ENCODE measurements around the gene ACD. TPM values are rescaled to one million over a fixed set of nuclear protein-coding genes. Genes with fewer than 3 reads are reported as not detected.

The ACD gene
- total and polyA plus RNA-seq, 2 of the 8 experiments (the other 6 are each of a cell fraction or from before 2014, with no cell fraction given): 34.8 to 58.0 TPM

DNA sequence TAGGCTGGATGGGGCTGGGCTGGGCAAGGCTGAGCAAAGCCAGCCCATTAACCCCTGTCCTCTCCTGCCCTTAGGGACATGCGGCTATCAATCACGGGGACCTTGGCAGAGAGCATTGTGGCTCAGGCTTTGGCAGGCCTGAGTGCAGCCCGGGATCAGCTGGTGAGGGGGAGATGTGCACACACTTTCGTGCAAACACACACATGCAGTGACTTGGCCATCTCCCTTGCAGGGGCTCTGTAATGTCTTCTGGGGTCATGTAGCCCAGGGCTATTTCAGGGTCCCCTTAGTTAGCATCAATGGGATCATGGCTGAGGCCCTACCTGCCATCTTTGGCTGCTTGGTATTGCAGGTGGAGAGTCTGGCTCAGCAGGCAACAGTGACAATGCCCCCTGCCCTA is 8.2 kb downstream of the ACD start:
- peaks cover 3 to 36% (median 23%) of the 10 kb centered on the region in 4 experiments; a peak in 6 of 7 replicates for H3K27me3 ChIP-seq (replicated peaks in 1 of 4; ENCODE audit: control insufficient read depth in 3 of 4, extremely low read depth in 1 of 4, insufficient read depth in 3 of 4, low read length in 3 of 4)
- no peak overlapping the region for H3K23ac ChIP-seq (ENCODE audit: insufficient read length)
- H3K23me2 ChIP-seq (ENCODE audit: low read depth, low read length): peaks cover 5% of the 10 kb centered on the region; the same call in 1 of the 2 replicates
- FAIRE-seq (no peak), DNase-seq (ENCODE audit: low read depth in 1 of 2, low spot score in 2 of 2) (no peak)
- peaks cover 5 to 15% of the 10 kb centered on the region in 2 experiments for H4K20me1 ChIP-seq (replicated peaks in 1 of 2; ENCODE audit: control insufficient read depth in 1 of 2, insufficient read depth in 2 of 2, low read length in 2 of 2)
- no peak overlapping the region for H3K4ac ChIP-seq (replicated peaks; ENCODE audit: insufficient read length, low read depth, low read length)
- H3K4me2 ChIP-seq (ENCODE audit: insufficient read depth in 1 of 2, low read depth in 2 of 2, low read length in 2 of 2): no peak overlapping the region
- no peaks in the 10 kb centered on the region for H3K9me3 ChIP-seq (ENCODE audit: insufficient read depth in 2 of 2, low read depth in 1 of 2, low read length in 1 of 2)
- no peak overlapping the region for H3K56ac ChIP-seq (replicated peaks; ENCODE audit: insufficient read length, low read depth, low read length)
- ChIA-PET POLR2A (ENCODE audit: partially characterized antibody) (interaction anchor here (0.6 to 1.5 kb wide), 6 partner anchors 9 to 283 kb away, joined by 3 to 8 read pairs (median 3); partner anchors contain the start of genes ACD, CTCF and PARD6A), CTCF (ENCODE audit: partially characterized antibody) (interaction anchor here (0.5 to 18.0 kb wide), 12 partner anchors 10 to 144 kb away, joined by 3 to 202 read pairs (median 4); partner anchors contain the start of genes ACD, C16orf86, ENKD1 and PARD6A)
- H2AFZ ChIP-seq (ENCODE audit: low read length): no peak overlapping the region
- no peak overlapping the region for H3K4me3 ChIP-seq (ENCODE audit: extremely low read depth in 1 of 4, insufficient read depth in 2 of 4, low read depth in 3 of 4, low read length in 4 of 4)
- no peak overlapping the region for H2AK5ac ChIP-seq (ENCODE audit: low read depth, low read length)
- no peak overlapping the region for H3K27ac ChIP-seq (ENCODE audit: low read depth, low read length)
- no peaks in the 10 kb centered on the region for H3K79me1 ChIP-seq (ENCODE audit: low read depth, low read length)
- WGBS, 2 experiments (ENCODE audit: extremely low coverage in 1 of 2, insufficient coverage in 1 of 2, insufficient read length in 1 of 2, insufficient replicate concordance in 2 of 2, low coverage in 1 of 2, low lambda C conversion rate in 2 of 2, missing lambda C conversion rate in 1 of 2): 90% methylated on average over 4 of the region's 4 CpGs; no CpG with 5 or more reads in 1 of the 2 experiments
- no peak overlapping the region for H3K18ac ChIP-seq (ENCODE audit: extremely low read depth, low read length)
- H2BK120ac ChIP-seq (replicated peaks; ENCODE audit: low read depth, low read length): no peak overlapping the region
- no peaks in the 10 kb centered on the region for H3K79me2 ChIP-seq (ENCODE audit: control insufficient read depth in 1 of 2, insufficient read depth in 2 of 2, low read length in 2 of 2)
- no peak overlapping the region for H2BK20ac ChIP-seq (ENCODE audit: low read length)
- peaks cover 0 to 18% (median 7%) of the 10 kb centered on the region in 4 experiments; a peak in 5 of 7 replicates for H3K4me1 ChIP-seq (replicated peaks in 1 of 4; ENCODE audit: control insufficient read depth in 3 of 4, insufficient read depth in 4 of 4, low read length in 3 of 4)
- H3K14ac ChIP-seq (ENCODE audit: insufficient read length): no peak overlapping the region
- no peak for TF ChIP-seq SP1 (IDR thresholded peaks at IDR 0.05; ENCODE audit: low read depth, low read length)
- no peak overlapping the region for H3K9ac ChIP-seq (replicated peaks in 1 of 4; ENCODE audit: extremely low read depth in 1 of 4, low read depth in 3 of 4, low read length in 3 of 4)
- H4K5ac ChIP-seq (ENCODE audit: insufficient read length, low read depth, low read length): no peak overlapping the region
- H3K36me3 ChIP-seq (ENCODE audit: control insufficient read depth in 2 of 4, insufficient read depth in 4 of 4, low read length in 3 of 4): no peaks in the 10 kb centered on the region
- no peak overlapping the region for H2BK12ac ChIP-seq (ENCODE audit: low read depth, low read length)
- H2BK5ac ChIP-seq (ENCODE audit: low read depth, low read length): no peak overlapping the region
- no peak overlapping the region for H4K8ac ChIP-seq (ENCODE audit: extremely low read depth, insufficient read depth, low read length)
- H4K91ac ChIP-seq (replicated peaks; ENCODE audit: insufficient read length, low read length): no peak overlapping the region
- H2BK15ac ChIP-seq (ENCODE audit: low read length): no peak overlapping the region
